GM23248 (cell line): ENCODE data around the gene LAMA3. TPM values are rescaled to one million over a fixed set of nuclear protein-coding genes. Genes with fewer than 3 reads are reported as not detected.
A peak's percentile ranks its signal among the peaks of the same experiment; 100 is the strongest.

Source experiments
- DNase-seq: peaks from one replicate; pipeline ENCODE4 v3.0.0-alpha.2; 2015
- H2AFZ ChIP-seq: fragments of 200-600 bp; sonication (generic); 2 replicates; pipeline ENCODE4 v1.6.1; 2016; ENCODE audit warnings: antibody characterized with exemption
- H3F3A ChIP-seq: fragments of 200-600 bp; sonication (generic); 2 replicates; pipeline ENCODE4 v1.6.1; 2016; ENCODE audit warnings: mild to moderate bottlenecking, antibody characterized with exemption, mixed run types; ENCODE audit not compliant: insufficient read depth
- H3K27ac ChIP-seq: fragments of 200-600 bp; sonication (generic); 2 replicates; pipeline ENCODE4 v1.5.1; 2016; ENCODE audit warnings: mild to moderate bottlenecking
- H3K27me3 ChIP-seq: fragments of 200-600 bp; sonication (generic); replicated peaks from 2 replicates; pipeline ENCODE4 v1.6.1; 2016; ENCODE audit warnings: mild to moderate bottlenecking; ENCODE audit not compliant: insufficient read depth
- H3K36me3 ChIP-seq: fragments of 200-600 bp; sonication (generic); 2 replicates; pipeline ENCODE4 v1.6.1; 2016; ENCODE audit warnings: low read depth, mild to moderate bottlenecking
- H3K4me1 ChIP-seq: fragments of 200-600 bp; sonication (generic); 2 replicates; pipeline ENCODE4 v1.6.1; 2016; ENCODE audit warnings: mild to moderate bottlenecking; ENCODE audit not compliant: insufficient read depth
- H3K4me2 ChIP-seq: fragments of 200-600 bp; sonication (generic); one replicate; pipeline ENCODE4 v1.6.1; 2016; ENCODE audit warnings: mild to moderate bottlenecking; ENCODE audit not compliant: unreplicated experiment
- H3K4me3 ChIP-seq: fragments of 200-600 bp; sonication (generic); 2 replicates; pipeline ENCODE4 v1.5.1; 2016; ENCODE audit warnings: mild to moderate bottlenecking
- H3K79me2 ChIP-seq: fragments of 200-600 bp; sonication (generic); 2 replicates; pipeline ENCODE4 v1.6.1; 2016; ENCODE audit warnings: mild to moderate bottlenecking; ENCODE audit not compliant: insufficient read depth
- H3K9ac ChIP-seq: fragments of 200-600 bp; sonication (generic); 2 replicates; pipeline ENCODE4 v1.6.1; 2016; ENCODE audit warnings: mild to moderate bottlenecking
- H3K9me2 ChIP-seq: fragments of 200-600 bp; sonication (generic); 2 replicates; pipeline ENCODE4 v1.6.1; 2016; ENCODE audit warnings: mixed run types, mild to moderate bottlenecking, moderate library complexity; ENCODE audit not compliant: insufficient read depth
- H3K9me3 ChIP-seq: fragments of 200-600 bp; sonication (generic); one replicate; pipeline ENCODE4 v1.6.1; 2017; ENCODE audit warnings: low read depth
- H4K20me1 ChIP-seq: fragments of 200-600 bp; sonication (generic); 2 replicates; pipeline ENCODE4 v1.6.0; 2016; ENCODE audit not compliant: insufficient read depth
- EZH2 ChIP-seq: fragments of 200-600 bp; sonication (generic); IDR thresholded peaks from 2 replicates; pipeline ENCODE4 v1.6.1; 2018; ENCODE audit warnings: antibody characterized with exemption, mild to moderate bottlenecking; ENCODE audit not compliant: insufficient read depth, poor library complexity, severe bottlenecking
- EZH2phosphoT487 ChIP-seq: fragments of 200-600 bp; sonication (generic); IDR thresholded peaks from 2 replicates; pipeline ENCODE4 v1.6.1; 2018; ENCODE audit warnings: antibody characterized with exemption, moderate library complexity, mild to moderate bottlenecking, low read depth; ENCODE audit not compliant: insufficient read depth
- WGBS, 2 experiments: methylation state at CpG; one replicate each; pipeline ENCODE4 v1.1.6; 2015 to 2017; ENCODE audit warnings: low lambda C conversion rate in 2 of 2, low coverage in 1 of 2; ENCODE audit errors: missing lambda C conversion rate in 2 of 2; 5-methylcytosine and 5-hydroxymethylcytosine counted together
- in situ Hi-C: fragments of 300-500 bp; cut with MboI; formaldehyde crosslinking; loops from 2 replicates; pipeline ENCODE4 v1.15.0; 2020
- polyA plus RNA-seq: library from polyadenylated mRNA; unstranded; fragments of >200 nt; fragmentation: Nextera tagmentation; extraction: Ambion mirVana; gene quantifications from 2 replicates; pipeline ENCODE4 v1.2.1, GENCODE V29; 2016
- total RNA-seq: library from RNA; depleted of rRNA; stranded (reverse); fragments of >200 nt; shearing (Covaris generic); gene quantifications from 2 replicates; pipeline ENCODE4 v1.2.3, GENCODE V29; 2014

LAMA3 gene
- total and polyA plus RNA-seq, 2 experiments from 2014 or later: 0.93 to 1.9 TPM

DNA sequence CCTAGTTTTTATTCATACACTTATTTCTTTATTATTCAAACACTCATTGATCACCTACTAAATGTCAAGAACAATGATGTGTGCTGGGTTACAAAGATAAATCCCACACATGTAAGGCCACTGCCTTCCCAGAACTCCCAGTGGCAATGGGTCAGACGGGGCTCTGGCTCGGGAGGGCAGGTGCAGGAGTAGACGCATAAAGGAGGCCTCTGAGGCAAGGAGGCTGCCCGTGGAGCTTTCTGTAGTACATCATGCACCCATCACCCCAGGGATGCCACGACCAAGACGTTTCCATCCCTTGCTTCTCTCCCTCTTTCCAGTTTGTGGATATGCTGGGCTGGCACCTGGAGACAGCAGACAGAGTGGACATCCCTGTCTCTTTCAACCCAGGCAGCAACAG, 172.1 kb downstream of the LAMA3 start:
- Histone ChIP-seq H3K79me2 (no peaks in the 10 kb centered on the region), H4K20me1 (no peaks in the 10 kb centered on the region), H3K4me3 (no peak overlapping the region), H3F3A (peaks cover 22% of the 10 kb centered on the region), H3K4me2 (no peak overlapping the region), H3K27ac (peak overlapping the region; percentile 88), H3K9me3 (no peaks in the 10 kb centered on the region), H2AFZ (peak overlapping the region; percentile 58; the same call in 1 of the 2 replicates), H3K27me3 (no peaks in the 10 kb centered on the region), H3K4me1 (peaks cover 16% of the 10 kb centered on the region), H3K9ac (peak overlapping the region; percentile 37), H3K36me3 (no peaks in the 10 kb centered on the region), H3K9me2 (no peaks in the 10 kb centered on the region)
- no peak for DNase-seq
- TF ChIP-seq EZH2 (no peak), EZH2phosphoT487 (no peak)
- 81 to 83% methylated on average over 6 of the region's 6 CpGs for WGBS, 2 experiments
- in situ Hi-C loops: no loop called here

DNA sequence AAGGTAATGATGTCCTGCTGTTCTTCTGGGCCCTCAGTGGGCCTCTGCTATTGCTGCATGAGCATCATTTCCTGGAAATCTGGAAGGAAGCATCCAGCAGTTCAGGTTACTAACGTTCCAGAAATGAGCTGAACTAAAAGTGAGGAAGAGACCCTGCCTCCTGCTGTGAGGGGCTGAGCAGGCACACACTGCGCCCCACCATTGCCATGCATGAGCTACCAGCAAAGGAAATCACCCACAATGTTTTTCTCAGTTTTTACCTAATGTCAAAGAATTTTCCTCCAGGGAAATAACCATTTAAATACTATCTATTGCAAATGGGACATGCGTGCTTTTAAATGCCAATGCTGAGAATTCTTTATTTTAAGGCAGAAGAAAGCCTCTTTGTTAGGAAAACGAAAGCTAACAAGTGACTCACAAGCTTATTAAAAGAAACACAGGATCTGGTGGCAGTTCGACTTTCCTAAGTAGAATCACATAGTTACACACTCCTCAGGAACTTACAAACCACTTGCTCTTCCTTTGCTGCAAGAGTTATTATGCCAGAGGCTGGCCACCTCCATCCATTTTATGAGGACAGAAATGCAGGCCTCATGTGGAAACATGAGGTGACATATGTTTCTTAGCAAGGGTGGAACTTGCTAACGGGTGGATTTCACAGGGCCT, 172.7 kb downstream of the LAMA3 start:
- no peaks in the 10 kb centered on the region for H3K36me3 ChIP-seq
- no peaks in the 10 kb centered on the region for H3K9me2 ChIP-seq
- no peak overlapping the region for H3K4me3 ChIP-seq
- H3K27me3 ChIP-seq: no peaks in the 10 kb centered on the region
- H3K79me2 ChIP-seq: no peaks in the 10 kb centered on the region
- peaks cover 16% of the 10 kb centered on the region for H3K4me1 ChIP-seq
- no peak for TF ChIP-seq EZH2phosphoT487
- TF ChIP-seq EZH2: no peak
- H3K9ac ChIP-seq: peak overlapping the region; percentile 58
- H3F3A ChIP-seq: peaks cover 22% of the 10 kb centered on the region
- no peaks in the 10 kb centered on the region for H4K20me1 ChIP-seq
- H3K27ac ChIP-seq: peak overlapping the region; percentile 88
- H2AFZ ChIP-seq: peak overlapping the region; percentile 58
- DNase-seq: peak; percentile 93
- peak overlapping the region; percentile 55 for H3K4me2 ChIP-seq
- H3K9me3 ChIP-seq: no peaks in the 10 kb centered on the region
- in situ Hi-C loops: no loop called here
- WGBS, 2 experiments: 21 to 23% methylated on average over 6 of the region's 6 CpGs

DNA sequence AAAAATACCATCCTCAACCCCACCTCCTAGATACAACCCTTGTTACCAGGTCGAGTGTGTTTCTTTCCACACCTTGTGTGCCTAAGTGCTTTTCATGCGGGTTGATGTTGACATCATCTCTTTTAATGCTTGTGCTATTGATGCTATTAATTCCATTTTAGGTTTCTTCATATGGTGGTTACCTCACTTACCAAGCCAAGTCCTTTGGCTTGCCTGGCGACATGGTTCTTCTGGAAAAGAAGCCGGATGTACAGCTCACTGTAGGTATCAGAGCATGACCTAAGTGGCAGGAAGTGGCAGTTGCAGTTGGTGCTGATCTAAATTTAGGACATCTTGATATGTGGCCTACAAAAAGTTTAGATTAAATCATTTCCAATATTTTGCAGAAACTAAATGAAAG, 175.4 kb downstream of the LAMA3 start:
- TF ChIP-seq EZH2phosphoT487 (no peak), EZH2 (no peak)
- no peak overlapping the region for H3K9ac ChIP-seq
- H3K4me1 ChIP-seq: peaks cover 16% of the 10 kb centered on the region
- in situ Hi-C loops: no loop called here
- no peaks in the 10 kb centered on the region for H3K9me2 ChIP-seq
- H3K36me3 ChIP-seq: no peaks in the 10 kb centered on the region
- H3K4me2 ChIP-seq: no peak overlapping the region
- H3K27ac ChIP-seq: no peak overlapping the region
- H3K79me2 ChIP-seq: no peaks in the 10 kb centered on the region
- H4K20me1 ChIP-seq: no peaks in the 10 kb centered on the region
- peaks cover 22% of the 10 kb centered on the region for H3F3A ChIP-seq
- no peaks in the 10 kb centered on the region for H3K27me3 ChIP-seq
- 95 to 98% methylated on average over 4 of the region's 4 CpGs for WGBS, 2 experiments
- no peaks in the 10 kb centered on the region for H3K9me3 ChIP-seq
- no peak overlapping the region for H3K4me3 ChIP-seq
- no peak for DNase-seq
- H2AFZ ChIP-seq: no peak overlapping the region

DNA sequence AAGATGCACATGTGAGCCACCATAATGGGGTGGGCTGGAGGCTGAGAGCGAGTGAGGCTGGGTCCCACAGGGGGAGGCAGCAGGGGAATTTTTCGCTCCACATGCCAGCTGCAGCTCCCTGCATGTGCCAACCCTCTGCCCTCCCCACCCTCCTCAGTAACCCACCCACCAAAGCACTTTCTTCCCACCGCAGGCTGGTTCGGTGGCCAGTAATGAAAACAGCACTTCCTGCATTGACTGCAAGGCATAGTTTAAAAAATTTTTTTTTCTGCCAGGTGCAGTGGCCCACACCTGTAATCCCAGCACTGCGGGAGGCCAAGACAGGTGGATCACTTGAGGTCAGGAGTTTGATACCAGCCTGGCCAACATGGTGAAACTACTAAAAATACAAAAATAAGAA, 177.8 kb downstream of the LAMA3 start:
- no peak overlapping the region for H3K9ac ChIP-seq
- H2AFZ ChIP-seq: no peak overlapping the region
- no peaks in the 10 kb centered on the region for H3K79me2 ChIP-seq
- H3K9me2 ChIP-seq: no peaks in the 10 kb centered on the region
- no peak overlapping the region for H3K4me2 ChIP-seq
- H3K9me3 ChIP-seq: no peaks in the 10 kb centered on the region
- H3K27ac ChIP-seq: no peak overlapping the region
- H4K20me1 ChIP-seq: no peaks in the 10 kb centered on the region
- no peak for DNase-seq
- no peak overlapping the region for H3K4me3 ChIP-seq
- H3K4me1 ChIP-seq: peaks cover 8% of the 10 kb centered on the region
- H3F3A ChIP-seq: peaks cover 10% of the 10 kb centered on the region
- TF ChIP-seq EZH2phosphoT487: no peak
- H3K27me3 ChIP-seq: no peaks in the 10 kb centered on the region
- in situ Hi-C loops: no loop called here
- WGBS, 2 experiments: 88 to 90% methylated on average over 5 of the region's 5 CpGs
- no peaks in the 10 kb centered on the region for H3K36me3 ChIP-seq
